Measurements from ENCODE around the gene OR9Q1.

Gene OR9Q1, protein sequence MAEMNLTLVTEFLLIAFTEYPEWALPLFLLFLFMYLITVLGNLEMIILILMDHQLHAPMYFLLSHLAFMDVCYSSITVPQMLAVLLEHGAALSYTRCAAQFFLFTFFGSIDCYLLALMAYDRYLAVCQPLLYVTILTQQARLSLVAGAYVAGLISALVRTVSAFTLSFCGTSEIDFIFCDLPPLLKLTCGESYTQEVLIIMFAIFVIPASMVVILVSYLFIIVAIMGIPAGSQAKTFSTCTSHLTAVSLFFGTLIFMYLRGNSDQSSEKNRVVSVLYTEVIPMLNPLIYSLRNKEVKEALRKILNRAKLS

DNA sequence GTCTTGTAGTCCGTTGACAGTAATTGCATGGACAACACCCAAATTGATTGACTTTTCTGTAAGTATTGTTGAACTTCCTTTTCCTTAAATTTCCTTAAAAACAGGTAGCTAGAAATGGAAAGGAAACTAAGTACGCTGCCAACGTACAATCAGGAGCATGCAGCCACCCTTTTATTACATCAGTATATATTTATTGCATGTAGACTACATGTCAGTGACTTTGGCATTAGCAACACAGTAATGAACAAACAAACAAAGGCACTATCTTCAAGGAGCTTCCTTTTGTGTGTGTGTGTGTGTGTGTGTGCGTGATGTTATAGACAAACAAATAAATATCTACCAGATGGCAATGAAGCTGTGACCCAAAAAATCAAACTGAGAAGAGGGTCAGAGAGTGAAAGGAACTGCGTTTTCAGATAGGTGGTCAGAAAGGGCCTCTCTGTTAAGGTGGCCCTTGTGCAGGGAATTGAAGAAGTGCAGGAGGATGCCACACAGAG lies at the start of gene OR9Q1:
TSS of gene OR9Q1 (plus strand) at position 447 of the 497 bp plus-strand sequence. CDS start 155,564 bp downstream, outside the sequence.
- H3K27ac ChIP-seq = no peak within 1 kb of the TSS
- no peak for TF ChIP-seq ZFX (IDR thresholded peaks at IDR 0.05)
- TF ChIP-seq, protein P1, sequence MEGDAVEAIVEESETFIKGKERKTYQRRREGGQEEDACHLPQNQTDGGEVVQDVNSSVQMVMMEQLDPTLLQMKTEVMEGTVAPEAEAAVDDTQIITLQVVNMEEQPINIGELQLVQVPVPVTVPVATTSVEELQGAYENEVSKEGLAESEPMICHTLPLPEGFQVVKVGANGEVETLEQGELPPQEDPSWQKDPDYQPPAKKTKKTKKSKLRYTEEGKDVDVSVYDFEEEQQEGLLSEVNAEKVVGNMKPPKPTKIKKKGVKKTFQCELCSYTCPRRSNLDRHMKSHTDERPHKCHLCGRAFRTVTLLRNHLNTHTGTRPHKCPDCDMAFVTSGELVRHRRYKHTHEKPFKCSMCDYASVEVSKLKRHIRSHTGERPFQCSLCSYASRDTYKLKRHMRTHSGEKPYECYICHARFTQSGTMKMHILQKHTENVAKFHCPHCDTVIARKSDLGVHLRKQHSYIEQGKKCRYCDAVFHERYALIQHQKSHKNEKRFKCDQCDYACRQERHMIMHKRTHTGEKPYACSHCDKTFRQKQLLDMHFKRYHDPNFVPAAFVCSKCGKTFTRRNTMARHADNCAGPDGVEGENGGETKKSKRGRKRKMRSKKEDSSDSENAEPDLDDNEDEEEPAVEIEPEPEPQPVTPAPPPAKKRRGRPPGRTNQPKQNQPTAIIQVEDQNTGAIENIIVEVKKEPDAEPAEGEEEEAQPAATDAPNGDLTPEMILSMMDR (conservative IDR thresholded peaks at IDR 0.05) = no peak

DNA sequence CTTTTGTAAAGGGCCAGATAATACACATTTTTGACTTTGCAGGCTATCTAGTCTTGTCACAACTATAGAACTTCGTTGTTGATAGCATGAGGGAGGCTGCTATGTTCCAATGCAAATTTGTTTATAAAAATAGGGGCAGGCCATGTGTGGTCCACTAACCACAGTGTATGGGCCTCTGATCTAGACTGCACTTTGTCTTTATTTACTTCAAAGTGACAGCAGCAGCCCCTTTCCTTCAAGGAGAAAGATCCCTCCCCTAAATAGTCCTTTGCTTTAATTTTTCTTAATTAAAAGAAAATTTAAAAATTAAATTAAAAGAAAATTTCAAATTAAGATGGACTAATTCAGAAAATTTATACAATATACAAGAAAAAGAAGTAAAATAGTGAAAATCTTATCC lies 49.5 kb upstream of the OR9Q1 start:
- no peak overlapping the region for H3K27ac ChIP-seq

DNA sequence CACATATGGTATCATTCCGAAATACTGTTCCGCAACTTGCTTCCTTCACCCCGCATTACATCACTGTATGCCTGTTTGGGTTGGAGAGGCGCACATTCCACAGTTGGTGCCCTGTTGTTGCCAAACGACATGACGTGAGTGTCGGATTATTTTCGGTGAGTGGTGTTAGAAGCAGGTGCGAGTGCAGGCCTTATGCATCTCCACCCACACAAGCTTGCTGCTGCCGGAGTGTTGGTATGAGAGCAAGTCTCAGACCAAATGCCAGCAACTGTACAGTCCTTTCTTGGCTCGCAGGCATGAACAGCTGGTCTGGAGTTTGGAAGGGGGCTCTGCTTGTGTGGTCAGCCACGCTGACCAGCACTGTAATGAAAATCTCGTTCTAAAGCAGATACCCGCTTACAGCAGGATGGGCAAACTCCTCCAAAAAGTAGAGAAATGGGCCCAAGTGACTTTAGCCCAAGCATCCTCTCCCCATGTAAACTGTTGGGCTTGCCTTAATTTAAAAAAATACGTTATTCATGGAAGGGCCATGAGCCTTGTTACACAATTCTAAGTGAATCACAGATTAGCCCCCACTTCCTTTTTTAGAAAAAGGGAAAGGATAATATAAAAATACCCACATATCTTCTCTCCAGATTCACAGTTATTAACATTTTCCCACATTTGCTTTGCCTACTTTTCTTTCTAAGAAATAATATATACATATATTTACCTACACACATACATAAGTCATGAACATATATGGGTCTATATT lies 48.7 kb upstream of the OR9Q1 start:
- H3K27ac ChIP-seq = no peak overlapping the region
- TF ChIP-seq, protein P1 (conservative IDR thresholded peaks at IDR 0.05) = no peak
- TF ChIP-seq ZFX (IDR thresholded peaks at IDR 0.05) = no peak

More for the DNA sequence above, 49.5 kb upstream of the OR9Q1 start:
- TF ChIP-seq, protein P1 (conservative IDR thresholded peaks at IDR 0.05) = no peak
- no peak for TF ChIP-seq ZFX (IDR thresholded peaks at IDR 0.05)

DNA sequence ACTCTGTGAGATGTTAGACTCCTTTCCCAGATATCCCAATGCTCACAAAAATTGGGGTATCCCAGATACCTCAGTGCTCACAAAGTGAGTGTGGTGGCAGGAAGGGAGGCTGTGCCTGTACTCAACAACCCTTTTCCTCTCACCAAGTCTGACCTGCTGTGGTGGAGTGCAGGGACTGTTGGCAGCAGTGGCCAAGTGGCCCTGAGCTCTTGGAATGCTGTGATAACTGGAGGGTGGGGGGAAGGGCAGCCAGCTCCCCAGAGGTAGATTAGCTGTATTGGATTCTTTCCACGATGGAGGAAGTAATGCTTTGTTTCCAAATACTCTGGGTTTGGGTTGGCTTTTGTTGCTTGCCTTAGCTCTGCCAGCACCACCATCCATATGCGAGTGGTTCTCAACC lies 46.0 kb upstream of the OR9Q1 start:
- TF ChIP-seq ZFX (IDR thresholded peaks at IDR 0.05) = no peak
- TF ChIP-seq, protein P1 (conservative IDR thresholded peaks at IDR 0.05) = no peak
- H3K27ac ChIP-seq = no peak overlapping the region

DNA sequence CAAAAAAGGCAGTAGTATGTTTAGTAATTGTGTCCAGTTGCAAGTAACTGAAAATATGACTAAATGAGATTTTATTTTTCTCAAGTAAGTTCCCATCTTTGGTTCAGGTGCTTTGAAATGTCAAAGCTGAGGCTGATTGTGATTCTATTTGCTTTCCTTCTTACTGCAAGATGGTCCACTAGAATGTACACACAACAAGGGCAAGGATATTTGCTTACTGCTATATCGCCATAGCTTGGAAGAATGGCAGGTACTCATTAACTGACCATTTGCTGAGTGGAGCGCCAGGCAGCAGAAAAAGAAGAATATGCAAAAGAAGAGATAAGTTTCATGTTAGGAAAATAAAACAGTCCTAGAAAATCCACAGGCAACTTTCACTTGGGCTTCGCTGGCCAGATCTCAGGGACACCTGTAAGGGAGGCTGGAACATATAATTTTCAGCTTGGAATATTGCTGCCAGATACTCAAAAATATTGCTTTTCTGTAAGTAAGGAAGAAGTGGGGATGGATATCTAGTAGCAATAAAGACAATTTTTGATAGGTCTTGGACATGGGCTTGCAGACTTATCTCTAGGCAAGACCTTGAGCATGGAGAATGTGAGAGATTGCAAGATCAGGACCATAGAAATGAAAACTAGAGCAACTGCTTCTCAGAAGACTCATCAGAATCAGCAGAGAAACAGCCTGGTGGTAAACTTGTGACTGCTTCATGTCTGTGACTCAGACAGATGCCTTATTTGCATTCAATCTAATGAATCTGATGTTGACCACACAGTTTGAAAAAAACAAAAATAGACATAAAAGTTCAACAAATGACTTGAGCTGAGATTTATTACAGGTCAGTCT lies 44.8 kb upstream of the OR9Q1 start:
- no peak for TF ChIP-seq ZFX (IDR thresholded peaks at IDR 0.05)
- TF ChIP-seq, protein P1 (conservative IDR thresholded peaks at IDR 0.05) = no peak
- H3K27ac ChIP-seq = no peak overlapping the region

DNA sequence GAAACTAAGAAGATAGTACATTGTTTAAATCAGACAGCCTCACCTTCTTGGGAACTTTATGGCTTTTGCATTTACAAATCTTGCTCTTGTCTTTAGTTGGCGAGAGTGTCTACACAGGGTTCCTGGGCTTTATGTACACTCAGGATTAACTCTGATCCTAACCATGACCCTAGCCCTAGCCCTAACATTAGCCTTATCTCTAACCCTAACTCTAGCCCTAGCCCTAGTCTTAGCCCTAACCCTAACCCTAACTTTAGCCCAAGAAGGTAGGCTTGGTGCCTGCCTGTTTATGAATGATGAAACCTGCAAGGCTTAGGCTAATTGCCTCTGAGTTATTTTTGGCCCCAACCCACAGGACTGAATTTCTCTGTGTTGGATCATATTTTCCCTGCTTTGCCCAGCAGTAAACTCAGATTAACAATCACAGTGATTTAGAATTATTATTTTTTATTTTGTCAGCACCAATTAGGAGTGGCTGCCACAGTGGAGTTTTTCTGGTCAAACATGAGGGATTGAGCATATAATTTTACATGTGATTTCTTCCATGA lies 44.1 kb upstream of the OR9Q1 start:
- TF ChIP-seq, protein P1 (conservative IDR thresholded peaks at IDR 0.05) = no peak
- no peak for TF ChIP-seq ZFX (IDR thresholded peaks at IDR 0.05)
- no peak overlapping the region for H3K27ac ChIP-seq

Measured in C4-2B (cell line).